VCaP (cell line): Measurements from ENCODE around the gene LIME1.

ENCODE experiments used
- H3K27ac ChIP-seq: fragments of 450-650 bp; 2 replicates; pipeline ENCODE4 v1.5.1; 2017
- TF ChIP-seq, protein P1 (sequence below): fragments of 450-650 bp; conservative IDR thresholded peaks from 2 replicates; pipeline ENCODE4 v1.5.1; 2017; ENCODE audit warnings: mild to moderate bottlenecking, moderate library complexity

LIME1 gene

DNA sequence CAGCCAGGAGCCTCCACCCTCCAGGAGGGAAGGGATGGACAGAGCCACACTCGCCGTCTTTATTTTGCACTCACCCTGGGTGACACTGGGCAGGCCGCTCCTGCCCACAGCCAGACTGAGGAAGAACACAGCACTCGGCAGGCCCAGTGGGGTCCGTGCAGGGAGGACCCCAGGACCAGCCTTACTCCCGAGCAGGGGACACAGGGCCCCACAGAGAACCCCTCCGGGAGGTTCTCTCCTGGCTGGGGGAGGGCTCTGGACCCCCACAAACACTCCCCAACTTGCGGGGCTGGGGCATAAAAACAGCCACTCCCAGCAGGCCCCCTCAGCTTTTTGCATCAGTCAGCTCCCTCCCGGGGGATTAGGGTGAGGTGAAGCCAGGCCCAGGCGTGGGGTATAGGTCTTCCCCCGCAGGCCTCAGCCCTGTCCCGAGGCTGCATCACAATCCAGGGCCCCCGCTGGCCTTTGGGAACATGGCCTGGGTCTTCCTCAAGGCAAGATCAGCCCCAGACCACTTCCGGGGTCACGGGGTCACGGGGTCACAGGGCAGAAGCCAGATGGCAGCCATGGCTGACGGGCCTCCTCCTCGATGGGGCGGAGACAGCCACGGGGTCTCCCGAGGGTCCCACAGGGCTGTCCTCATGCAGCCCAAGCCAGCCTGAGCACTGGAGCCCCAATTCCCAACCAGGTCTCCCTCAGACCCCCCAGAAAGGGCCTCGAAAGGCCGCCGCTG lies 36.8 kb upstream of the LIME1 start:
- TF ChIP-seq, protein P1, sequence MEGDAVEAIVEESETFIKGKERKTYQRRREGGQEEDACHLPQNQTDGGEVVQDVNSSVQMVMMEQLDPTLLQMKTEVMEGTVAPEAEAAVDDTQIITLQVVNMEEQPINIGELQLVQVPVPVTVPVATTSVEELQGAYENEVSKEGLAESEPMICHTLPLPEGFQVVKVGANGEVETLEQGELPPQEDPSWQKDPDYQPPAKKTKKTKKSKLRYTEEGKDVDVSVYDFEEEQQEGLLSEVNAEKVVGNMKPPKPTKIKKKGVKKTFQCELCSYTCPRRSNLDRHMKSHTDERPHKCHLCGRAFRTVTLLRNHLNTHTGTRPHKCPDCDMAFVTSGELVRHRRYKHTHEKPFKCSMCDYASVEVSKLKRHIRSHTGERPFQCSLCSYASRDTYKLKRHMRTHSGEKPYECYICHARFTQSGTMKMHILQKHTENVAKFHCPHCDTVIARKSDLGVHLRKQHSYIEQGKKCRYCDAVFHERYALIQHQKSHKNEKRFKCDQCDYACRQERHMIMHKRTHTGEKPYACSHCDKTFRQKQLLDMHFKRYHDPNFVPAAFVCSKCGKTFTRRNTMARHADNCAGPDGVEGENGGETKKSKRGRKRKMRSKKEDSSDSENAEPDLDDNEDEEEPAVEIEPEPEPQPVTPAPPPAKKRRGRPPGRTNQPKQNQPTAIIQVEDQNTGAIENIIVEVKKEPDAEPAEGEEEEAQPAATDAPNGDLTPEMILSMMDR = no peak
- no peak overlapping the region for H3K27ac ChIP-seq

DNA sequence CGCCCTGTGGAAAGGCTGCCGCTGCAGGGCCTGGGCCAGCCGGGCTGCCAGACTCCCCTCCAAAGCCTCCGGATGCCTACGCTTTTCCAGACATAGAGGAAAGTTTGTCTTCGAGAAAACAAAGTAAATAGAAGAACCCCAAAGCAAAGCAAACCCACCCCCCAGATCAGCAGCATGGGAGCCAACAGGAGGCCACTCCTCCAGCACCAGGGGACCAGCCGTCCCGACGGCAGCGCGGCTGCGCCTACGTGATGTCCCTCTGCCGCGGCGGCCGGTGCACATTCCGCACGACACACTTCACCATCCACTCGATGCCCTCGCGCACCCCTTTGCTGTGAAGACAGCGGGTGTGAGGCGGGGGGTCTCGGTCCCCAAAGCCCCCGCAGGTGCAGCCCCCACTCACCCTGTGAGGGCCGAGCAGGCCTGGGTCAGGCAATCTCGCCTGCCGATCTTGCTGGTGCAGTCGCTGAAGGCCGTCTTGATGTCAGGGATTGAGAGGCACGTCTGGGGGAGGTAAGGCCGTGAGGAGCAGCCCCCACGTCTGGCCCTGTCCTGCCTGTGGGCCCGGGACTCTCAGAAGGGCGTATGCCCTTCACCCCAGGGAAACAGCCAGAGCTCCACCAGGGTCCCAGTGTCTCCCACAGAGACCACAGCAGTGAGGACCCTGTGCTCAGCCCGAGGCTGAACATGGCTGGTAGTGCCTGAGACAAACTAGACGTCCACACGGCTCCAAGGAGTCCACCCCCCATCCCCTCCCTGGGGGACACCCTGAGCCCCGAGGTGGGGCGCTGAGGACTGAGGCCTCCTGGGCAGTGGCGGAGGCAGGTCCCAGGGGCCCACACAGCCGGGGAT lies 36.0 kb upstream of the LIME1 start:
- TF ChIP-seq, protein P1 = no peak
- H3K27ac ChIP-seq = no peak overlapping the region

DNA sequence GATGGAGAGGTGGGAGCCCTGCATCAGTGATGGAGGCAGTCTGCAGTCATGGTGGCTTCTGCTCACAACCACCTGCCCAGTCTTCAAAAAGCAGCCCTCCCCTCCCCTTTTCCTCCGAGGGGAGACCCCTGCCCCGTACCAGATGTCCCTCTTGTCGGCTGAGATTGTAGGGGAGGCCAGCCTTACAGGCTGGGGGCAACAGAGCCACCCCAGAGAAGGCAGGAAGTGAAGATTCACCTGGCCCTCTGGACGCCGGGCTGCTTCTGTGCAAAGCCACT lies 35.5 kb upstream of the LIME1 start:
- H3K27ac ChIP-seq = no peak overlapping the region
- TF ChIP-seq, protein P1 = no peak

DNA sequence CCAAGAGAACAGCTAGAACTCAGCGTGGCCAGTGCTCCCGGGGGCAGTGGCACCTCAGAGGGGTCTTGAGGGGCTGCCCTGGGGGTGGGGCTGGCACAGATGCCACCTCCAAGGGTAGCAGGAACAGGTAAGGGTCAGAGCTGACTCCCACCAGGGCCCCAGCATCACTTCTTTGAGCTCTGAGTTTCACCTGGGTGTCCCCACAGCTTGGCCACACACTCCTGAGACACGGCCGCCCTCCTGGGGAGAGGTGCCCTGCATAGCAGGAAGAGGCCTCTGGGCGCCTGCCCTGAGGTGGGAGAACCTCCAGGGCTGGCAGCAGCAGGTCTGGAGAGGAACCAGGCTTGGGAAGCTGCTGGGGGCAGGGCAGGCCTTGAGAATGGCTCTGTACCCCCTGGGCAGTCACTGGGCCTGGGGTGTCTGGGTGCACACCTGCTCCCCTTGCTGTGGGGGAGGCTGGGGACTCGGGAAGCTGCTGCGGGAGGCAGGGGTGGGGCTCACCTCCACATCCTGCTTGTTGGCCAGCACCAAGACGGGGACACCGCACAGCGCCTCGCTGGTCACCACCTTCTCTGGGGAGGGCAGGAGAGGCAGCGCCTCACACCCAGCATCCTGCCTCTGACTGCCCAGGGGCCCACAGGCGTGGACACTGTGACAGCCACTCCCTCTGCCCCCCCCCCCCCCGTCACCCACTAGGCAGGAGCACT lies 35.0 kb upstream of the LIME1 start:
- no peak overlapping the region for H3K27ac ChIP-seq

DNA sequence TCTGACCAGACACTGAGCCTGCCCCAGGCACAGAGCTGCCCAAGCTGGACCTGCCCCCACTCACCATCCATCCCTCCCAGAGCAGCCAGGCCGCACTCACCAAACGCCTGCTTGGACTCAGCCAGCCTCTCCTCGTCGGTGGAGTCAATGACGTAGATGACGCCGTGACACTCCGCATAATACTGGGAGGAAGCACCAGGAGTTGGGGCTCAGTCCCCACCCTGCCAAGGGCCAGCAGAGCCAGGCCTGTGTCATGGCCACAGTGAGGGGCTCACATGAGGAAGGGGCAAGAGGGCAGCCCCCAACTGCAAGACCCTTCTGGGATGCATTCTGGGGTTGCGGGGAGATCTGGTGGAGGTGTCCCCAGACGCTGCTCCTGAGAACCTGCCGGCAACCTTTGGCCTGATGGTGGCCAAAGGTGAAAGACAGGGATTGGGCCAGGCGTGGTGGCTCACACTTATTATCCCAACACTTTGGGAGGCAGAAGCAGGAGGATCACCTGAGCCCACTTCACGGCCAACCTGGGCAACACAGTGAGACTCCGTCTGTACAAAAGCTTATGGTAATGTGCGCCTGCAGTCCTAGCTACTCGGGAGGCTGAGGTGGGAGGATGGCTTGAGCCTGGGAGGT lies 34.3 kb upstream of the LIME1 start:
- H3K27ac ChIP-seq = no peak overlapping the region
- TF ChIP-seq, protein P1 = no peak

More for the DNA sequence above, 35.0 kb upstream of the LIME1 start:
- TF ChIP-seq, protein P1 = no peak

DNA sequence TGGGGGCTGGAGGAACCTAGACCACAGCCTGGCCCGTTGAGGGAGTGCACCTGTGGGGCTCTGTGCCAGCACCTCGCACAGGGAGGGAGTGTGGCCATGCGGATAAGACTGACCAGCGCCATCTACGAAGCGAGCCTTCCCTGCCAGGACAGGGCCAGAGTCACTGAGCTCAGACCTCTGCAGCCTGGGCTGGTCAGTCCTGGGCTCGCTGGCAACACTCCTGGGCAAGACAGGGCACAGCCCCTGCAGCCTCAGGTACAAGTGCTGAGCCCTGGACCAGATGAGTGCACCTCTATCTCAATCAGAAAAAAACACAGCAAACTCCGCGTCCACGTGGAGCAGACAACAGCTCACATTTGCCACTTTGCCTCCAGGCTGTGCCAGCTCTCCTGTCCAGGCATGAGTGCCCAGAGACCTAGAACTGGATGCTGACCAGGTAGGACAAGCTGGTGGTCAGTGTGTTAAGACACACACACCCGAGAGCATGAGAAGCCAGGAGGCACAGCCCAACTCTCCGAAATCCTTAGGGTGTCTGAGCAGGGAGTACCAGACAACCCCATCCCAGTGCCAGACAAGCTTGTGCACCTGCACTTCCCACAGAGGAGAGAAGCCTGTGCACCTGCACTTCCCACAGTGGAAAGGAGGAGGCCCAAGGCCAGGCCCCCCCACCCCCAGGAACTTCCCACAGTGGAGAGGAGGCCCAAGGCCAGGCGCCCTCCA lies 33.6 kb upstream of the LIME1 start:
- TF ChIP-seq, protein P1 = no peak
- H3K27ac ChIP-seq = no peak overlapping the region
